ENCODE data around the gene FBRSL1.
A peak's percentile ranks its signal among the peaks of the same experiment; 100 is the strongest.

- peak in 2 of 12 donors; percentile 22 to 24 for TF ChIP-seq CTCF (IDR thresholded peaks at IDR 0.05)
- TF ChIP-seq POLR2A (IDR thresholded peaks at IDR 0.05) = no peak
These were observed 65.1 kb downstream of the FBRSL1 start for GRCh38 chr12:132554845-132555630.

All from heart left ventricle (tissue), 13 donors.